HepG2 (cell line): ENCODE data around the gene WNT7A.

Experiments used
- CHD4 ChIP-seq: fragments of 200-600 bp; sonication (generic); IDR thresholded peaks from 2 replicates; pipeline ENCODE4 v1.7.0; 2017; ENCODE audit warnings: mild to moderate bottlenecking, low read length, borderline replicate concordance
- EP300 ChIP-seq, 3 experiments: sonication (generic) in 1 of 3; formaldehyde crosslinking in 1 of 3; IDR thresholded peaks; 2 replicates each; pipeline versions ENCODE4 v1.5.1 to v1.6.1; 2011 to 2020; ENCODE audit warnings: low read depth in 2 of 3, low read length in 2 of 3, borderline replicate concordance in 1 of 3, improper control_type of control experiment in 1 of 3, mild to moderate bottlenecking in 1 of 3, missing genetic modification reagents in 1 of 3, moderate library complexity in 1 of 3
- FOXP1 ChIP-seq, 2 experiments: fragments of 450-650 bp in 1 of 2; IDR thresholded peaks; 2 replicates each; pipeline ENCODE4 v1.6.1; 2017 to 2018; ENCODE audit warnings: antibody characterized with exemption in 1 of 2
- HDAC2 ChIP-seq: sonication (generic); formaldehyde crosslinking; IDR thresholded peaks from 2 replicates; pipeline ENCODE4 v1.4.0; 2020; ENCODE audit warnings: missing genetic modification reagents
- SMAD1 ChIP-seq: sonication (generic); formaldehyde crosslinking; IDR thresholded peaks from 2 replicates; pipeline ENCODE4 v1.4.0; 2020; ENCODE audit warnings: missing genetic modification reagents, low read depth, mild to moderate bottlenecking, borderline replicate concordance

DNA sequence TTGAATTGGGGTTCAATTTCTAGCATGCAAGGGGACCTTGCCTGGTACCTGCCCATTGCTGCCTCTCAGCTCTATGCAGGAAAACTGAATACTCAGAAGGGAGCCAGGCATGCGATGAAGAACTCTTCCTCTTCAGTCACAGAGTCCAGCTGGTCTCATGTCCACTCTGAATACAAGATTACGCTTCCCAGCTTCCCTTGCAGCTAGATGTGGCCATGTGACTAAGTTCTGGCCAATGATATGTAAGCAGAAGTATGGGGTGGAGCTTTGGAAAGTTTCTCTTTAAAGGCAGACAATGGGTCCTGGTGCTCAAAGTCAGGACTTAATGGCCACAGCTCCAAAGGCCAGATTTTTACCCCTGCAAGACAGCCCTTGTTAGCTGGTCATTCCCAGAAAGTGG lies 9.0 kb downstream of the WNT7A start:
- TF ChIP-seq CHD4 (no peak), EP300 (IDR thresholded peaks at IDR 0.05; ENCODE audit: low read depth in 2 of 2, low read length in 2 of 2) (no peak), EP300 (CRISPR knock-in tag; IDR thresholded peaks at IDR 0.05; ENCODE audit: borderline replicate concordance) (no peak), SMAD1 (CRISPR knock-in tag) (no peak), HDAC2 (no peak), FOXP1 (IDR thresholded peaks at IDR 0.05) (no peak), FOXP1 (CRISPR knock-in tag; IDR thresholded peaks at IDR 0.05) (no peak)
